Kidney epithelial cell (primary cell): Measurements from ENCODE around the gene KISS1. TPM values are rescaled to one million over a fixed set of nuclear protein-coding genes. Genes with fewer than 3 reads are reported as not detected.

Experiments
- DNase-seq: peaks from one replicate; pipeline ENCODE4 v3.0.0-alpha.2; 2010; ENCODE audit warnings: low read depth
- H3K27me3 ChIP-seq: 2 replicates; pipeline ENCODE4 v1.6.0; 2011; ENCODE audit warnings: low read length; ENCODE audit not compliant: control insufficient read depth, insufficient read depth
- H3K36me3 ChIP-seq: 2 replicates; pipeline ENCODE4 v1.5.1; 2011; ENCODE audit warnings: low read length; ENCODE audit not compliant: control insufficient read depth, insufficient read depth
- H3K4me3 ChIP-seq: 2 replicates; pipeline ENCODE4 v1.5.1; 2011; ENCODE audit warnings: low read depth, mild to moderate bottlenecking, control low read depth, low read length
- CTCF ChIP-seq: IDR thresholded peaks from 2 replicates; pipeline ENCODE4 v1.5.1; 2011; ENCODE audit warnings: mild to moderate bottlenecking, moderate library complexity, low read length, control low read depth, inconsistent platforms; ENCODE audit not compliant: insufficient read depth, poor library complexity, severe bottlenecking
- total RNA-seq: library from RNA; depleted of rRNA; stranded (reverse); fragments of >200 nt; gene quantifications from 2 replicates; pipeline ENCODE4 v1.2.3, GENCODE V29; 2015

Gene KISS1
- total RNA-seq, 1 donor from 2014 or later: 3.9 TPM

GRCh38 chr1:204192046-204192445 is 4.2 kb downstream of the KISS1 start:
- H3K27me3 ChIP-seq: no peaks in the 10 kb centered on the region
- no peak for TF ChIP-seq CTCF
- no peak for DNase-seq
- no peak overlapping the region for H3K4me3 ChIP-seq
- no peaks in the 10 kb centered on the region for H3K36me3 ChIP-seq

- Histone ChIP-seq H3K36me3 (no peaks in the 10 kb centered on the region), H3K27me3 (no peaks in the 10 kb centered on the region), H3K4me3 (no peak overlapping the region)
- no peak for DNase-seq
- no peak for TF ChIP-seq CTCF
These were observed 4.8 kb downstream of the KISS1 start for GRCh38 chr1:204191456-204191855.

- no peaks in the 10 kb centered on the region for H3K27me3 ChIP-seq
- DNase-seq: no peak
These were observed 5.8 kb downstream of the KISS1 start for GRCh38 chr1:204190212-204191211.

GRCh38 chr1:204188959-204189639 is 7.2 kb downstream of the KISS1 start:
- H3K36me3 ChIP-seq: no peaks in the 10 kb centered on the region
- no peak overlapping the region for H3K4me3 ChIP-seq
- no peaks in the 10 kb centered on the region for H3K27me3 ChIP-seq
- DNase-seq: no peak
- TF ChIP-seq CTCF: no peak

More at GRCh38 chr1:204190212-204191211, 5.8 kb downstream of the KISS1 start:
- TF ChIP-seq CTCF: no peak
- Histone ChIP-seq H3K36me3 (no peaks in the 10 kb centered on the region), H3K4me3 (no peak overlapping the region)

- no peaks in the 10 kb centered on the region for H3K27me3 ChIP-seq
- TF ChIP-seq CTCF: no peak
- no peak for DNase-seq
- H3K36me3 ChIP-seq: no peaks in the 10 kb centered on the region
- H3K4me3 ChIP-seq: no peak overlapping the region
These were observed 9.7 kb downstream of the KISS1 start for GRCh38 chr1:204186597-204186996.
